Uterus (tissue), 2 donors: ENCODE results near the gene SNRNP70.

Source experiments
- CTCF ChIP-seq, 4 experiments: fragments of 200-600 bp in 2 of 4; fragments of 450-650 bp in 2 of 4; sonication (generic) in 2 of 4; IDR thresholded peaks; one replicate each; pipeline ENCODE4 v1.5.1; 2016 to 2019; ENCODE audit warnings: antibody characterized with exemption in 4 of 4, mild to moderate bottlenecking in 2 of 4, moderate library complexity in 1 of 4
- POLR2A ChIP-seq, 2 donors: fragments of 450-650 bp; IDR thresholded peaks; one replicate each; pipeline ENCODE4 v1.6.1; 2016; ENCODE audit warnings: antibody characterized with exemption in 2 of 2, mild to moderate bottlenecking in 1 of 2, moderate library complexity in 1 of 2

- TF ChIP-seq CTCF (IDR thresholded peaks at IDR 0.05) (no peak), POLR2A (IDR thresholded peaks at IDR 0.05) (no peak)
Observed at GRCh38 chr19:49116544-49116943, 31.3 kb downstream of the SNRNP70 start.
